Ramos (cell line): ENCODE measurements around the gene PPP1R36.
"Not testable (repeated sequence)": the region's sequence is repeated elsewhere in the genome, so short reads cannot be mapped to it uniquely, and the experiment has no call there.

Experiments used
- in situ Hi-C: fragments of 300-500 bp; cut with MboI; formaldehyde crosslinking; loops from one replicate; pipeline ENCODE4 v1.14.3; 2022; ENCODE audit warnings: low sequenced_read_pairs; ENCODE audit not compliant: unreplicated experiment

PPP1R36 gene

GRCh38 chr14:64518229-64518628 lies 31.5 kb upstream of the PPP1R36 start:
- in situ Hi-C loops: no loop called here

GRCh38 chr14:64520699-64521098 lies 29.1 kb upstream of the PPP1R36 start:
- in situ Hi-C loops: no loop called here

GRCh38 chr14:64522591-64523355 lies 27.0 kb upstream of the PPP1R36 start:
- in situ Hi-C loops: no loop called here

- in situ Hi-C loops: no loop called here
Observed at GRCh38 chr14:64525354-64525753, 24.4 kb upstream of the PPP1R36 start.

- in situ Hi-C loops: no loop called here
Observed at GRCh38 chr14:64531567-64531966, 18.2 kb upstream of the PPP1R36 start.

DNA sequence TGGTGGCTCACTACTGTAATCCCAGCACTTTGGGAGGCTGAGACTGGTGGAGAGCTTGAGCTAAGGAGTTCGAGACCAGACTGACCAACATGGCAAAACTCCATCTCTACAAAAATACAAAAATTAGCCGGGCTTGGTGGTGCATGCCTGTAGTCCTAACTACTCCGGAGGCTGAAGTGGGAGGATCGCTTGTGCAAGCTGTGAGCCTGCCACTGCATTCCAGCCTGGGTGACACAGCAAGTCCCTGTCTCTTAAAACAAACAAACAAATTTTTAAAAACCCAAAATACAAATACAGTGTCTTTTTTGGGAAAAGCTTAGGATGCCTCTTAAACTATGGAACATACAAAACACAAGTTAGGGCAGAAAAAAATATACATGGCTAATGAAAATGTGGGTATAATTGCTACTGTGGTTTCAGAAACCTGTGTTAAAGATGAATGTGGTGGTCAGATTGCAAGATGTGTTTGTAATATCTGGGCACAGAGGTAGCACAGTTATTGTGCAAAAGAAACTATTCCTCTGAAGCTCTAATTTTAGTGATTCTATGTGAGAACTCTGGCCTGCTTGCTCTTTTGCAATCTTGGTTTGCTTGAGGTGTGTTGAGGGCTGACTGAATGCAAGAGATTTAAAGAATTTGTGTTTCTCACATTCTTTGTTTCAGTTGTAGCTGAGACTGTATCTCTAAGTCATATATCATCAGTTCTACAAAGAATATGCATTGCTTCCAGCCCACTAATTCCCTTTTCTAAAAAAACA lies 13.1 kb upstream of the PPP1R36 start:
- in situ Hi-C loops: no loop called here

- in situ Hi-C loops: no loop called here
Observed at GRCh38 chr14:64540208-64541202, 9.3 kb upstream of the PPP1R36 start, which contains the start of gene HSPA2. TSS of gene HSPA2 (plus strand) at chr14:64540741. CDS start at chr14:64540850, 109 bp downstream.

- in situ Hi-C loops: no loop called here
Observed at GRCh38 chr14:64541261-64541971, 8.3 kb upstream of the PPP1R36 start.

DNA sequence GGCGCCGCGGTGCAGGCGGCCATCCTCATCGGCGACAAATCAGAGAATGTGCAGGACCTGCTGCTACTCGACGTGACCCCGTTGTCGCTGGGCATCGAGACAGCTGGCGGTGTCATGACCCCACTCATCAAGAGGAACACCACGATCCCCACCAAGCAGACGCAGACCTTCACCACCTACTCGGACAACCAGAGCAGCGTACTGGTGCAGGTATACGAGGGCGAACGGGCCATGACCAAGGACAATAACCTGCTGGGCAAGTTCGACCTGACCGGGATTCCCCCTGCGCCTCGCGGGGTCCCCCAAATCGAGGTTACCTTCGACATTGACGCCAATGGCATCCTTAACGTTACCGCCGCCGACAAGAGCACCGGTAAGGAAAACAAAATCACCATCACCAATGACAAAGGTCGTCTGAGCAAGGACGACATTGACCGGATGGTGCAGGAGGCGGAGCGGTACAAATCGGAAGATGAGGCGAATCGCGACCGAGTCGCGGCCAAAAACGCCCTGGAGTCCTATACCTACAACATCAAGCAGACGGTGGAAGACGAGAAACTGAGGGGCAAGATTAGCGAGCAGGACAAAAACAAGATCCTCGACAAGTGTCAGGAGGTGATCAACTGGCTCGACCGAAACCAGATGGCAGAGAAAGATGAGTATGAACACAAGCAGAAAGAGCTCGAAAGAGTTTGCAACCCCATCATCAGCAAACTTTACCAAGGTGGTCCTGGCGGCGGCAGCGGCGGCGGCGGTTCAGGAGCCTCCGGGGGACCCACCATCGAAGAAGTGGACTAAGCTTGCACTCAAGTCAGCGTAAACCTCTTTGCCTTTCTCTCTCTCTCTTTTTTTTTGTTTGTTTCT lies 7.6 kb upstream of the PPP1R36 start:
- in situ Hi-C loops: no loop called here

- in situ Hi-C loops: no loop called here
Observed at GRCh38 chr14:64542836-64543201, 6.9 kb upstream of the PPP1R36 start.

- in situ Hi-C loops: no loop called here
Observed at GRCh38 chr14:64544607-64545312, 5.0 kb upstream of the PPP1R36 start.

GRCh38 chr14:64549016-64549415 lies 745 bp upstream of the PPP1R36 start:
- in situ Hi-C loops: no loop called here

- in situ Hi-C loops: no loop called here
Observed at GRCh38 chr14:64550621-64551333, 1.0 kb downstream of the PPP1R36 start.

DNA sequence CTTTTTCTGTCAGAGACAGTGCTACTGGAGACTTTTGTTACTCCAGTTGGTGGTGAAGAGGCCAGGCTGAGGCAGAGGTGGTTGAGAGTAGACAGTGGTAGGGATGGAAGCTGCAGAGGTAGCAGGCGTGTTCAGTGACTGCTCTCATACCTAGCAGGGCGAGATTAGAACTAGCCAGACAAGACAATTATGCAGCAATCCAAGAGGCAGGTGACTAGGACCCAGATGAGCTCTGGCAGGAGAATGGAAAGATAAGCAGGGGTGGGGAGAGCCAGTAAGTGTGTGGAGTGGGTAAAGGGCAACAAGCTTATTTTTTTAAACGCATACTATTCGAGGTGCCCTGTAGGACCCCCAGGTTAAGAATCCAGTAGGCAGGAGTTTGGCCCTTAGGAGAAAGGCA lies 4.8 kb downstream of the PPP1R36 start:
- in situ Hi-C loops: no loop called here

- in situ Hi-C loops: no loop called here
Observed at GRCh38 chr14:64556526-64556925, 6.8 kb downstream of the PPP1R36 start.

GRCh38 chr14:64558216-64558615 lies 8.5 kb downstream of the PPP1R36 start:
- in situ Hi-C loops: not testable (repeated sequence)

DNA sequence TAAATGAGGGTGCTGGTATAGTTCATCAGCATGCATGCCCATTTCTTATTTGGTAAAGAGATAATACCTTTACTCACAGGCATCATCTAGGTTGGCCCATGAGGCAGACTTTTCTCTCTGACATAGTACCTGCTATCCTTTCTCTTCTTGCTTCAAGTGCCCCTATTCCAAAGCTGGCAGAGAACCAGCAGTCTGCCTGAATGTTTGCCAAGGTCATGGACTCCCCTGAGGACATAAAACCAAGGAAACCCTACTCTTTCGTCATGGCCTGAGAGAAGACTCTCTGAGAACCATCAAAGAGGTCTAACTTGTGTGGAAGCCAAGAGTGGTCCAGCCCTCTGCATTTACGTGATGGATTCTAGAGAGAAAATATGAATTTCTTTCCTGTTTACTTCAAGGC lies 11.9 kb downstream of the PPP1R36 start:
- in situ Hi-C loops: no loop called here

- in situ Hi-C loops: no loop called here
Observed at GRCh38 chr14:64562436-64562835, 12.7 kb downstream of the PPP1R36 start.
